ENCODE results near the gene MEGF8.
"Not testable (repeated sequence)": the region's sequence is repeated elsewhere in the genome, so short reads cannot be mapped to it uniquely, and the experiment has no call there.

The MEGF8 gene

DNA sequence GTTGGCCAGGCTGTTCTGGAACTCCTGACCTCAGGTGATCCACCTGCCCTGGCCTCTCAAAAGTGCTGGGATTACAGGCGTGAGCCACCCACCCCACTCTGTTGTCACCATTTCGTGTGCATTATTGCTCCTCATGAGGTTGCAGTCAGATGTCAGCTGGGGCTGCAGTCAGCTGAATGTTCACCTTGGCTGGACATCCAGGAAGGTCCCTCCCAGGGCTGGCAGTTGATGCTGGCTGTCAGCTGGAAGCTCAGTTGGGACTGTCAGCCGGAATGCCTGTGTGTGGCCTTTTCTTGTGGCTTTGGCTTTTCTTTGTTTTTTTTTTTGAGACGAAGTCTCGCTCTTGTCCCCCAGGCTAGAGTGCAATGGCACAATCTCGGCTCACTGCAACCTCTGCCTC, 6.6 kb downstream of the MEGF8 start:
- no peak for DNase-seq

DNA sequence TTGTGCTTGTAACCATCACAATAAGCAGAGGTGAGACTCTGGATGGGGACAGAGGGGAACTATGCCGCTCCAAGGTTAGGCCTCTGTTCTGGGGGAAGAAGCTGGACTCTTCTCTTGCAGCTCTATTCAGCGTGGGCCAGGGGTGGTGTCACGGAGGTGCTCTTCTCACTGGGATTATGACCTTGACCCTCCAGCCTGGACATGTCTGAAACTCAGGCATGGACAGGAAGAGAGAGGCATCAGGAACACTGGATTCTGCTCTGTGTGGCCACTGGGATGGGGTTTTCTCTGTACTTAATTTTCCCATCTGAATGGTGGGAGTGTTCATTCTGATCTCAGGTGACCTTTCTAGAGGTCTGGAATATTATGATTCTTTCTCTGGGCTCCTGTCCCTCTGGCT, 7.6 kb downstream of the MEGF8 start:
- no peak for DNase-seq

GRCh38 chr19:42333975-42334696, 8.7 kb downstream of the MEGF8 start:
- no peak for DNase-seq

DNA sequence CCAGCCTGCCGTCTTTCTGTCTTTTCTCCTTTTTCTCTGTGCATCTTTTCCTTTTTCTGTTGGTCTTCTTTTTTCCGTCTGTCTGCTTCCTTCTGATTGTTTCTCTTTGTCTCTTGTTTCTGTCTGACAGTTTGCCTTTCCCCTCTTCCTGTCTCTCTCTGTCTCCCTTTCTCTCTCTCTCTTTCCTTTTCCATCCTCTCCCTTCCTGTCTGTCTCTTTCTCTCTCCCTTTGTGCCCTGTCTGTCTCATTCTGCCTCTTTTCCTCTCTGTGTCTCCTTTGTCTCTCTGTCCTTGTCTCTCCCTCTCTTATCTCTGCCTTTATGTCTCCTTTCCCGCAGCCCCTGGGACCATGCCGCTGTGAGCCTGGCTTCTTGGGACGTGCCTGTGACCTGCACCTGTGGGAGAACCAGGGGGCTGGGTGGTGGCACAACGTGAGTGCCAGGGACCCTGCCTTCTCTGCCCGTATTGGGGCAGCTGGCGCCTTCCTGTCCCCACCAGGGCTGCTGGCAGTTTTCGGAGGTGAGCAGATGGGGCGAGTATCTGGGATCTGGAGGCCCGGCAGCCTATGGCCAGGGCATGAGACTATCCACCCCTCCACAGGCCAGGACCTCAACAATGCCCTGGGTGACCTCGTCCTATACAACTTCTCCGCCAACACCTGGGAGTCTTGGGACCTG, 9.4 kb downstream of the MEGF8 start:
- DNase-seq: no peak

GRCh38 chr19:42335374-42335936, 10.0 kb downstream of the MEGF8 start:
- DNase-seq: no peak

- no peak for DNase-seq
These were observed 10.5 kb downstream of the MEGF8 start for GRCh38 chr19:42335971-42336370.

- not testable (repeated sequence) for DNase-seq
These were observed 13.9 kb downstream of the MEGF8 start for GRCh38 chr19:42339126-42339860.

GRCh38 chr19:42339922-42340321, 14.5 kb downstream of the MEGF8 start:
- not testable (repeated sequence) for DNase-seq

GRCh38 chr19:42343344-42344110, 18.1 kb downstream of the MEGF8 start:
- DNase-seq: no peak

DNA sequence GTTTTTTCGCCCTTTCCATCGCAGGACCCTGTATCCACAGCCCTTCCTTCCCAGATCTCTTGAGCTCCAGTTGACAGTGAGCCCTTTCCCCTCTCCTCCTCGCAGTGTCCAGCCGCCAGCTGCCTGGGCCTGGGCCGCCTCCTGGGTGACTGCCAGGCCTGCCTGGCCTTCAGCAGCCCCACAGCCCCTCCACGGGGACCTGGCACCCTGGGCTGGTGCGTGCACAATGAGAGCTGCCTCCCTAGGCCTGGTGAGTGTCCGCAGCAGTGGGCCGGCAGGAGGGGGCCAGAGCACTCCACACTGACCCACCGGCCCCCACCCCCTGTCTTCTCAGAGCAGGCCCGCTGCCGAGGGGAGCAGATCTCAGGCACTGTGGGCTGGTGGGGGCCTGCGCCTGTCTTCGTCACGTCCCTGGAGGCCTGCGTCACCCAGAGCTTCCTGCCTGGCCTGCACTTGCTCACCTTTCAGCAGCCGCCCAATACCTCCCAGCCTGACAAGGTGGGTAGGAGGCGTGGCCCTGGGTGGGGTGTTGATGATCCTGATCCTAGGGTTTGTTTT, 19.0 kb downstream of the MEGF8 start:
- DNase-seq: no peak

DNA sequence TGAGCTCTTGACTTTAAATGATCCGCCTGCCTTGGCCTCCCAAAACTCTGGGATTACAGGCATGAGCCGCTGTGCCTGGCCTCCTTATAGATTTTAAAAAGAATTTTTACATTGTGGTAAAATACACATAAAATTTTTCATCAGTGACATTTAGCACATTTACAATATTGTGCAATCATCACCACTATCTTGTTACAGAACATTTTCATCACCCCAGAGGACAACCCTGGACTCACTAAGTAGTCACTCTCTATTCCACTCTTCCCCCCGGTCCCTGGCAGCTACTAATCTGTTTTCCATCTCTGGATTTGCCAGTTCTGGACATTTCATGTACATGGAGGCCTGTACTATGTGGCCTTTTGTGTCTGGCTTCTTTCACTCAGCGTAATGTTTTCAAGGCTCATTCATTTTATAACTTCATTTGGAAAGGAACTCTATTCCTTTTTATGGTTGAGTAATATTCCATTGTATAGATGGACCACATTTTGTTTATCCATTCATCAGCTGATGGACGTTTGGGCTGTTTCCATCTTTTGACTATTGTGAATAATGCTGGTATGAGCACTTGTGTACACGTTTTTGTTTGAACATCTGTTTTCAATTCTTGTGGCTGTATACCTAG, 19.9 kb downstream of the MEGF8 start:
- no peak for DNase-seq

GRCh38 chr19:42348211-42348610, 22.8 kb downstream of the MEGF8 start:
- no peak for DNase-seq

- no peak for DNase-seq
These were observed 24.1 kb downstream of the MEGF8 start for GRCh38 chr19:42349378-42350107.

DNA sequence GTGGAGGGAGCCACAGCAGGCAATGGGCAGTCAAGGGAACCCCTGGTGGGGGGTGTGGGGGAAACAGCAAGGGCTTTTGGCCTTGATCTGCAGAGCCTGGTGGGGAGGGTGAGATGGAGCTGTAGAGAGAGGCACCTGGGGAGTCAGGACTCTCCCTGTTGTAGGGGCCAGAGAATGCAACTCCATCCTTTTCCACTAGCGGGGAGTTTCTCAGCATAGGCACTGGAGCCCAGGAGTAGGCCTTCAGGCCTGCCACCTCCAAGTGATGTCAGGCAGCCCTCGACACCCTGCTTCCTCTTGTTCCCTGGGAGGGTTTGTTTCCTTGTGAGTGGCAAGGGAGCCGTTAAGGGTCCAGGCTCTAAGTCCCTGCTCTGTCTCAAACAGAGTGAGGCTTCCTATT, 25.0 kb downstream of the MEGF8 start:
- no peak for DNase-seq

DNA sequence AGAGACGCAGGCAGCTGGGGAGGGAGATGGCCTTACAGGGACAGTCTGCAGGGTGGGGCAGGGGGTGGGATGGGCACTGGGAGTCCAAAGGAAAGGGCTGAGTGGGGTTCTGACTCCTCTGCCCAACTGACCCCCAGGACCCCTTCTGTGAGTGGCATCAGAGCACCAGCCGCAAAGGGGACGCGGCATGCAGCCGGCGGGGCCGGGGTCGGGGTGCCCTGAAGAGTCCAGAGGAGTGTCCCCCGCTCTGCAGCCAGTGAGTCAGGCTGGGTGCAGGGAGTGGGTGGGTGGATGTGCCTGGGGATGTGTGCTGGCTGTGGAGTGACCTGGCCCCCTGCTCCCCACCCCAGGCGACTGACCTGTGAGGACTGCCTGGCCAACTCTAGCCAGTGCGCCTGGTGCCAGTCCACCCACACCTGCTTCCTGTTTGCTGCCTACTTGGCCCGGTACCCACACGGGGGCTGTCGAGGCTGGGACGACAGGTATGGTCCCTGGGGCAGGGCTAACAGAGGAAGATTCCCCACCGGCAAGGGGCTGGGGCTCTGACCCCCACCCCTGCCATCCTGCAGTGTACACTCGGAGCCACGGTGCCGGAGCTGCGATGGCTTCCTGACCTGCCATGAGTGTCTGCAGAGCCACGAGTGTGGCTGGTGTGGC, 25.8 kb downstream of the MEGF8 start:
- no peak for DNase-seq

- peak; percentile 30 for DNase-seq
These were observed 27.1 kb downstream of the MEGF8 start for GRCh38 chr19:42352301-42353259.

- DNase-seq: no peak
These were observed 28.0 kb downstream of the MEGF8 start for GRCh38 chr19:42353341-42354015.

- DNase-seq: no peak
These were observed 30.5 kb downstream of the MEGF8 start for GRCh38 chr19:42355896-42356295.

DNA sequence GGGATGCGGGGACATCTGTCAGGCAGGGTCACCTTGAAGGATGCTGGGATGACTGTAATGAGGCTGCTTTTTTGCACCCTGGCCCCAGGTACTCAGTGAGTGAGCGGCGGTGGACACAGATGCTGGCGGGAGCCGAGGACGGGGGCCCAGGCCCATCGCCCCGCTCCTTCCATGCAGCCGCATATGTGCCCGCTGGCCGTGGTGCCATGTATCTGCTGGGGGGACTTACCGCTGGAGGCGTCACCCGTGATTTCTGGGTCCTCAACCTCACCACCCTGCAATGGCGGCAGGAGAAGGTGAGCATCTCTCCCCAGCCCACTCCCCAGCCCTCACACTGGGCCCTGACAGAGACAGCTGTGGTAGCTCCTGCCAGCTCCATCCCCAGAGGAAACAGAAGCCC, 31.3 kb downstream of the MEGF8 start:
- no peak for DNase-seq
